ENCODE results near the gene KLC1. TPM values are rescaled to one million over a fixed set of nuclear protein-coding genes. Genes with fewer than 3 reads are reported as not detected.

The KLC1 gene
- total RNA-seq, 1 experiment from 2014 or later = 216 TPM

DNA sequence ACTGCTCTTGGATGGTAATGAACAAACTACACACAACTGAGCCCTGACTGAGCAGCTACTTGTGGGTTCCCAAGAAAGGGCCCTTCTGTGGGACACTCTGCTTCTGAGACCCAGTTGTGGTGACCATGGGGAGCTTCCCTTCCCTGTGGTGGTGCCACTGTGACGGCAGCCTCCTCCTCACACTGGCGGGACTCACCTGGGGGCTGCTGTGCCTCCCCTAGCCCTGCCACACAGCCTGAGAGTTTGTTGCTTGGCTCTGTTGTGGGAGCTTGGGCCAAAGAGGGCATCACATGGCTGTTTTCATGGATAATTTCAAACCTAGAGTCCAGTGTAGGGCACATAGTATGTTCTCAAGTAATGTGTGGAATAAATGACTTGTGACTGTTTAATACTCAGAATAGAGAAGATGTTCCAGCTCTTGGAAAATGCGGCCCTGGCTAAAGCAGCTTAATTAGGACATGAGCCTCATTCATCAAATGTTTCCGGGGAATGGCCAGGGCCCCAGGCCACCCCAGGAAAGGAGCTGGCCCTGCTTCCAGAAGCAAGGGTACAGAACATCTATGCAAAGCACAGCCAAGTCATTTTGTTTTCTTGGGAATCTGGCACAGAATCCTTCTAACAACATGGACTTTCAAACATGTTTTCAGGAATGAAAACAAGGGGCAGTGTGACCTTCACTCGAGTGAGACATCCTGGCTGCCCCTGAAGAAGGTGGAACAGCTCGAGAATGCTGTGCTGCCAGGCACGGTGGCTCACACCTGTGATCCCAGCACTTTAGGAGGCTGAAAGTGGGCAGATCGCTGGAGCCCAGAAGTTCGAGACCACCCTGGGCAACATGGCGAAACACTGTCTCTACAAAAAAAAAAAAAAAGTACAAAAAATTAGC lies 107.8 kb downstream of the KLC1 start:
- intact Hi-C loops (cut with micrococcal nuclease) = no loop called here
- H3K27ac Mint-ChIP-seq (ENCODE audit: low read depth, unreplicated experiment) = no peak overlapping the region
- no peak for DNase-seq (ENCODE audit: unreplicated experiment)
- H3K27me3 Mint-ChIP-seq (ENCODE audit: insufficient read depth, unreplicated experiment) = no peaks in the 10 kb centered on the region
- ChIA-PET POLR2A (interaction anchor here (0.7 to 0.8 kb wide), 3 partner anchors 10 to 1340 kb away, joined by 3 read pairs; partner anchors contain the start of genes XRCC3 and ZFYVE21), CTCF (no interaction called here)
- H3K9me3 Mint-ChIP-seq (ENCODE audit: unreplicated experiment) = no peaks in the 10 kb centered on the region
- H3K4me3 Mint-ChIP-seq (ENCODE audit: unreplicated experiment) = no peak overlapping the region
- TF ChIP-seq CTCF (IDR thresholded peaks at IDR 0.05; ENCODE audit: unreplicated experiment) = no peak
- no peaks in the 10 kb centered on the region for H3K4me1 Mint-ChIP-seq (ENCODE audit: insufficient read depth, unreplicated experiment)
- peaks cover 67% of the 10 kb centered on the region for H3K36me3 Mint-ChIP-seq (ENCODE audit: insufficient read depth, unreplicated experiment)
- no TSS peak for BruUV-seq (replicated peaks)

- BruUV-seq (replicated peaks) = no TSS peak
- TF ChIP-seq CTCF (IDR thresholded peaks at IDR 0.05; ENCODE audit: unreplicated experiment) = no peak
- CTCF ChIA-PET = interaction anchor here (0.7 kb wide), 1 partner anchor 56 kb away, joined by 3 read pairs; no protein-coding TSS in a partner anchor
- Mint-ChIP-seq H3K27me3 (ENCODE audit: insufficient read depth, unreplicated experiment) (no peaks in the 10 kb centered on the region), H3K27ac (ENCODE audit: low read depth, unreplicated experiment) (no peak overlapping the region), H3K9me3 (ENCODE audit: unreplicated experiment) (no peaks in the 10 kb centered on the region), H3K4me3 (ENCODE audit: unreplicated experiment) (no peak overlapping the region), H3K4me1 (ENCODE audit: insufficient read depth, unreplicated experiment) (no peaks in the 10 kb centered on the region), H3K36me3 (ENCODE audit: insufficient read depth, unreplicated experiment) (peaks cover 67% of the 10 kb centered on the region)
- POLR2A ChIA-PET = interaction anchor here (1.4 kb wide), 1 partner anchor 65 kb away, joined by 3 read pairs; no protein-coding TSS in a partner anchor
- intact Hi-C loops (cut with micrococcal nuclease) = no loop called here
- DNase-seq (ENCODE audit: unreplicated experiment) = no peak
Observed at GRCh38 chr14:103737432-103738045, 108.5 kb downstream of the KLC1 start.

DNA sequence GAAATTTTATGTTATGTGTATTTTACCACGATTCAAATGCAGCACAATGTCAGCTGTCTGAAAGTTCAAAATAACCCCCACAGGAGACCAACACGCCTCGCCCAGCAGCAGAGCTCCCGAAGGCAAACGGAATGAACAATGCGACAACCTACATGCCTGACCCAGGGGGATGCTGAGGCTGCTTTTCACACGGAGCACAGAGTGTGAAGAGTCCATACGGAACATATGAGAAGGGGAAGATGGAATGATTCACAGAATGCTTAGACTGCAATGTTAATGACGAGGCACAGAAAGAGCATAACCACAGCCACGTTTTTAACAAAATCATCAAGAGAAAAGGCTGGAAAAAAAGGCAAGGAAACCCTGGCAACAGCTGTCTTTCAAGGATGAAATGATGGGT lies 109.2 kb downstream of the KLC1 start:
- CTCF ChIA-PET = no interaction called here
- no peaks in the 10 kb centered on the region for H3K27me3 Mint-ChIP-seq (ENCODE audit: insufficient read depth, unreplicated experiment)
- H3K27ac Mint-ChIP-seq (ENCODE audit: low read depth, unreplicated experiment) = no peak overlapping the region
- H3K4me1 Mint-ChIP-seq (ENCODE audit: insufficient read depth, unreplicated experiment) = no peaks in the 10 kb centered on the region
- H3K36me3 Mint-ChIP-seq (ENCODE audit: insufficient read depth, unreplicated experiment) = peaks cover 62% of the 10 kb centered on the region
- TF ChIP-seq CTCF (IDR thresholded peaks at IDR 0.05; ENCODE audit: unreplicated experiment) = no peak
- POLR2A ChIA-PET = interaction anchor here (1.4 kb wide), 1 partner anchor 64 kb away, joined by 3 read pairs; no protein-coding TSS in a partner anchor
- H3K9me3 Mint-ChIP-seq (ENCODE audit: unreplicated experiment) = no peaks in the 10 kb centered on the region
- intact Hi-C loops (cut with micrococcal nuclease) = no loop called here
- no TSS peak for BruUV-seq (replicated peaks)
- H3K4me3 Mint-ChIP-seq (ENCODE audit: unreplicated experiment) = no peak overlapping the region
- DNase-seq (ENCODE audit: unreplicated experiment) = no peak

DNA sequence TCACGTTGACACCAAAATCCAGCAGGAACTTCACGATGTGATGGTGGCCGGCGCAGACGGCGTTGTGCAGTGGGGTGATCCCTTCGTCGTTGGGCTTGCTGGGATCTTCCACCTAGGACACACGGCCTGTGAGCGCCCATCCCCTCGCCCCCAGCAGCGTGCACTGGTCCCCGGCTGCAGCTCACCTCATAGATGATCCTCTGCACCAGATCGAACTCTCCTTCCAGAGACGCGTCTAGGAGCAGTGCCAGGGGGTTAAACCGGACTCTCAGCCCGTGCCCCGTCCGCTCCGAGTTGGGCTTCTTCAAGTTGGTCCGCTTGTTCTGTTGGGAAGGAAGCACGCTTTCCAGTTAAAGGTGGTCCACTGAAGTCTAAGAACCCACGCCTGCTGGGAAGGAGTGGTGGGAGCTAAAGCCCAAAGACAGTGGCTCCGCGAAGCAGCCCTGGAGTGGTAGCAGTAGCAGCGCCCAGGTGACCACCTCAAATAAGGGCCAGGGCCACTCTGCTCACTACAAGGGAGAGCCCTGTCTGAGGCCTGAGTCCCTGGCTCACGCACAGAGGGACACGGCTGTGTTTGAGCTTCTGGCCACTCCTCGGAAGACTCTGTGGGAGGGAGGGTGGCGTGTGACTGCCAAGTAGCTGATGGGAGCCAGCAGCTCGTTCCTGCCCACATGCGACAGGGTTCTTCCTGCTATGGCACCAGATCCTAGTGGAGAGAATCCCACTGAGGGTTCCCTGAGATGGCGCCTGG lies 109.9 kb downstream of the KLC1 start:
- Mint-ChIP-seq H3K27me3 (ENCODE audit: insufficient read depth, unreplicated experiment) (no peaks in the 10 kb centered on the region), H3K9me3 (ENCODE audit: unreplicated experiment) (no peaks in the 10 kb centered on the region), H3K27ac (ENCODE audit: low read depth, unreplicated experiment) (no peak overlapping the region), H3K4me3 (ENCODE audit: unreplicated experiment) (no peak overlapping the region), H3K4me1 (ENCODE audit: insufficient read depth, unreplicated experiment) (no peaks in the 10 kb centered on the region), H3K36me3 (ENCODE audit: insufficient read depth, unreplicated experiment) (peaks cover 55% of the 10 kb centered on the region)
- no TSS peak for BruUV-seq (replicated peaks)
- intact Hi-C loops (cut with micrococcal nuclease) = no loop called here
- ChIA-PET CTCF (no interaction called here), POLR2A (interaction anchor here (1.4 kb wide), 1 partner anchor 64 kb away, joined by 3 read pairs; no protein-coding TSS in a partner anchor)
- DNase-seq (ENCODE audit: unreplicated experiment) = no peak
- TF ChIP-seq CTCF (IDR thresholded peaks at IDR 0.05; ENCODE audit: unreplicated experiment) = no peak

Measured in MCF 10A (cell line).